Fibroblast of lung (primary cell): ENCODE data around the gene UBIAD1. TPM values are rescaled to one million over a fixed set of nuclear protein-coding genes. Genes with fewer than 3 reads are reported as not detected.
A peak's percentile ranks its signal among the peaks of the same experiment; 100 is the strongest.

ENCODE experiments used
- DNase-seq, 2 donors: peaks; one replicate each; pipeline versions ENCODE4 v3.0.0 to v3.0.0-alpha.2; 2010; ENCODE audit warnings: low read depth in 2 of 2
- H2AFZ ChIP-seq: 2 replicates; pipeline ENCODE4 v1.5.1; 2012; ENCODE audit warnings: low read length, control low read depth, inconsistent platforms
- H3K27ac ChIP-seq: 2 replicates; pipeline ENCODE4 v1.5.1; 2011; ENCODE audit warnings: low read length, control low read depth; ENCODE audit not compliant: insufficient read depth
- H3K27me3 ChIP-seq: 2 replicates; pipeline ENCODE4 v1.5.1; 2011; ENCODE audit warnings: mild to moderate bottlenecking, low read length; ENCODE audit not compliant: control insufficient read depth, insufficient read depth
- H3K36me3 ChIP-seq: 2 replicates; pipeline ENCODE4 v1.5.1; 2011; ENCODE audit warnings: low read length; ENCODE audit not compliant: control insufficient read depth, insufficient read depth
- H3K4me1 ChIP-seq: 2 replicates; pipeline ENCODE4 v1.5.1; 2011; ENCODE audit warnings: low read length; ENCODE audit not compliant: control insufficient read depth, insufficient read depth; ENCODE audit errors: extremely low read depth
- H3K4me2 ChIP-seq: 2 replicates; pipeline ENCODE4 v1.5.1; 2011; ENCODE audit warnings: low read length, control low read depth; ENCODE audit not compliant: insufficient read depth; ENCODE audit errors: extremely low read depth
- H3K4me3 ChIP-seq, 4 experiments: fragments of 200-600 bp in 1 of 4; sonication (generic) in 1 of 4; replicated peaks in 1 of 4; 2 replicates each; pipeline ENCODE4 v1.5.1; 2011 to 2016; ENCODE audit warnings: low read length in 4 of 4, low read depth in 3 of 4, mild to moderate bottlenecking in 3 of 4, control low read depth in 2 of 4, inconsistent platforms in 1 of 4, mixed read lengths in 1 of 4; ENCODE audit not compliant: insufficient read depth in 1 of 4; ENCODE audit errors: control extremely low read depth in 1 of 4
- H3K79me2 ChIP-seq: 2 replicates; pipeline ENCODE4 v1.5.1; 2012; ENCODE audit warnings: mild to moderate bottlenecking, low read length, inconsistent platforms; ENCODE audit not compliant: control insufficient read depth, insufficient read depth
- H3K9ac ChIP-seq: 2 replicates; pipeline ENCODE4 v1.5.1; 2011; ENCODE audit warnings: mild to moderate bottlenecking, low read length, control low read depth; ENCODE audit not compliant: insufficient read depth
- H3K9me3 ChIP-seq: 2 replicates; pipeline ENCODE4 v1.5.1; 2012; ENCODE audit warnings: low read depth, low read length; ENCODE audit not compliant: control insufficient read depth, insufficient read depth
- H4K20me1 ChIP-seq: 2 replicates; pipeline ENCODE4 v1.5.1; 2011; ENCODE audit warnings: low read length; ENCODE audit not compliant: control insufficient read depth, insufficient read depth; ENCODE audit errors: extremely low read depth
- CTCF ChIP-seq, 2 donors: IDR thresholded peaks in 1 of 2; conservative IDR thresholded peaks in 1 of 2; 1 replicate in 1 of 2; 2 replicates in 1 of 2; pipeline ENCODE4 v1.5.1; 2011 to 2012; ENCODE audit warnings: low read length in 2 of 2, control low read depth in 1 of 2, inconsistent platforms in 1 of 2, low read depth in 1 of 2, mild to moderate bottlenecking in 1 of 2
- EZH2 ChIP-seq: IDR thresholded peaks from 2 replicates; pipeline ENCODE4 v1.5.1; 2012; ENCODE audit warnings: low read length, control low read depth, mild to moderate bottlenecking; ENCODE audit errors: missing control alignments
- polyA plus RNA-seq, 2 donors: library from polyadenylated mRNA; depleted of rRNA in 1 of 2; stranded (reverse) in 1 of 2; unstranded in 1 of 2; fragments of >200 nt; gene quantifications; 2 replicates each; pipeline ENCODE4 v1.2.1, GENCODE V29; 2011 to 2012; ENCODE audit warnings: missing spikeins in 1 of 2
- total RNA-seq: library from RNA; depleted of rRNA; stranded (reverse); fragments of >200 nt; gene quantifications from 2 replicates; pipeline ENCODE4 v1.2.1, GENCODE V29; 2014

Gene UBIAD1
- total and polyA plus RNA-seq, 2 donors (not counting 1 experiment from before 2014, with no cell fraction given), result 7.1 to 7.6 TPM

DNA sequence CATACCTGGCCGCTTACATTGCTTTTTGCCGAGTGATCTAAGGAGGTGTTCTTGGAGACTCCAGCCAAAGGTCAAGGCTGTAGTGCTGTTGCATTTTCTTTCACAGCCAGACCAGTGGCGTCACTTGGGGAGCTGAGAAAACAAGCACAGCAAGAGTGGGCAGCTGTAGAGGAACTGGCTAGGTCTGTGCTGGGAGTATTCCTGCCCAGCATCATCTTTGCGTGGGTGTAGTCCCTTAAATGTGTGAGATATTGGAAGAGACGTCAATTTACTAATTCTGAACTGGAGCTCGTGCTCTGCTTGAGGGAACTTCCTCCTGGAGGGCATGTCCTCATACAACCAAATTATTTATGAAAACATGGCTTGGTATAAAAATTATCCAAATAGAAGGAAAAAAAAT is 10.2 kb downstream of the UBIAD1 start:
- TF ChIP-seq CTCF (conservative IDR thresholded peaks at IDR 0.05 in 1 of 2, IDR thresholded peaks at IDR 0.05 in 1 of 2; ENCODE audit: low read depth in 1 of 2, low read length in 2 of 2), result no peak
- no peak for TF ChIP-seq EZH2
- H3K9me3 ChIP-seq, result no peaks in the 10 kb centered on the region
- no peaks in the 10 kb centered on the region for H3K27me3 ChIP-seq
- H3K4me2 ChIP-seq, result no peak overlapping the region
- H3K79me2 ChIP-seq, result no peaks in the 10 kb centered on the region
- peaks cover 4% of the 10 kb centered on the region for H3K36me3 ChIP-seq
- no peak for DNase-seq
- H3K27ac ChIP-seq, result no peak overlapping the region
- H3K9ac ChIP-seq, result no peak overlapping the region
- H2AFZ ChIP-seq, result no peak overlapping the region
- H4K20me1 ChIP-seq, result no peaks in the 10 kb centered on the region
- H3K4me1 ChIP-seq, result peaks cover 4% of the 10 kb centered on the region
- H3K4me3 ChIP-seq, result no peak overlapping the region

- H3K4me3 ChIP-seq, result no peak overlapping the region
- H3K27ac ChIP-seq, result no peak overlapping the region
- no peaks in the 10 kb centered on the region for H3K9me3 ChIP-seq
- DNase-seq, result no peak
- TF ChIP-seq EZH2 (no peak), CTCF (conservative IDR thresholded peaks at IDR 0.05 in 1 of 2, IDR thresholded peaks at IDR 0.05 in 1 of 2; ENCODE audit: low read depth in 1 of 2, low read length in 2 of 2) (no peak)
- H3K36me3 ChIP-seq, result peaks cover 4% of the 10 kb centered on the region
- no peaks in the 10 kb centered on the region for H3K27me3 ChIP-seq
- no peak overlapping the region for H2AFZ ChIP-seq
- no peak overlapping the region for H3K9ac ChIP-seq
- no peaks in the 10 kb centered on the region for H4K20me1 ChIP-seq
- no peaks in the 10 kb centered on the region for H3K79me2 ChIP-seq
- peaks cover 4% of the 10 kb centered on the region for H3K4me1 ChIP-seq
- H3K4me2 ChIP-seq, result no peak overlapping the region
Observed at GRCh38 chr1:11284784-11285183, 11.8 kb downstream of the UBIAD1 start.

DNA sequence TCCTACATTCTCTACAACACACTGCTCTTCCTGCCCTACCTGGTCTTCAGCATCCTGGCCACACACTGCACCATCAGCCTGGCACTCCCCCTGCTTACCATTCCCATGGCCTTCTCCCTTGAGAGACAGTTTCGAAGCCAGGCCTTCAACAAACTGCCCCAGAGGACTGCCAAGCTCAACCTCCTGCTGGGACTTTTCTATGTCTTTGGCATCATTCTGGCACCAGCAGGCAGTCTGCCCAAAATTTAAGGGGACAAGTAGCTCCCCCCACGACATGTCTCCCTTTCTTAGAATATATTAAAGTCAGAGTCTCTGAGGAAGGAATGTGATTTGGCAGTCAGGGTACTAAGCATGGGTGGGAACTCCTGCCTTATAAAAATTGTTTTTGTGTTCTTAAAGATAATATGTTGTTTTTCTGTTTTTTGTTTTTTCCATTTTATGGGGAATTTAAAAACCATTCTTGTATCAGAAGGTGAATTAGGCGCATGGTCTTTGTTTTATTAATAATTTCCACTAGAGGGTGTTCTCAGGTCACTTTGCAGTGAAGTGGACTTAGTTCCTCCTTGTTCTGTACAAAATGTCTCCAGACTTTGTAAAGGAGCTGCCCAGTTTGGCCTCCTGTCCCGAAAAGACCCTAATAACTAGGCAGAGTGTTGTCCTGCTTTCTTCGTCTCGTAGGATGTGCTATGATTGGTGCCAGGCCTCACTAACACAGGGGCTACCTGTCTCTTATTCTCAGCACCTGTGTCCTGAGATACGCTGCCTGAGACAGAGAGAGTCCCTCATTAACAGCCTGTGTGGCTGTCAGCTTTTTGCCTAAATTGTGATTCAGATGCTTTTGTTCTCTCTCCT is 13.1 kb downstream of the UBIAD1 start:
- no peak overlapping the region for H3K27ac ChIP-seq
- no peak overlapping the region for H3K9ac ChIP-seq
- TF ChIP-seq CTCF (conservative IDR thresholded peaks at IDR 0.05 in 1 of 2, IDR thresholded peaks at IDR 0.05 in 1 of 2; ENCODE audit: low read depth in 1 of 2, low read length in 2 of 2), result peak; percentile 29 to 35
- TF ChIP-seq EZH2, result no peak
- peaks cover 3% of the 10 kb centered on the region for H3K36me3 ChIP-seq
- H3K4me1 ChIP-seq, result peaks cover under 1% of the 10 kb centered on the region
- no peaks in the 10 kb centered on the region for H3K79me2 ChIP-seq
- no peaks in the 10 kb centered on the region for H3K27me3 ChIP-seq
- no peak overlapping the region for H3K4me3 ChIP-seq
- H4K20me1 ChIP-seq, result no peaks in the 10 kb centered on the region
- no peak overlapping the region for H3K4me2 ChIP-seq
- no peaks in the 10 kb centered on the region for H3K9me3 ChIP-seq
- peak; percentile 11 to 65 for DNase-seq
- H2AFZ ChIP-seq, result no peak overlapping the region
